HepG2 (cell line): ENCODE data around the gene TRIM28. TPM values are rescaled to one million over a fixed set of nuclear protein-coding genes. Genes with fewer than 3 reads are reported as not detected.

Experiments used
- FOXK1 ChIP-seq: sonication (generic); formaldehyde crosslinking; IDR thresholded peaks from 2 replicates; pipeline ENCODE4 v1.4.0; 2020; ENCODE audit warnings: low read depth, missing genetic modification reagents, borderline replicate concordance
- HOXA7 ChIP-seq: sonication (generic); formaldehyde crosslinking; IDR thresholded peaks from 2 replicates; pipeline ENCODE4 v1.8.1; 2022; ENCODE audit warnings: mild to moderate bottlenecking, missing genetic modification reagents, moderate library complexity
- KAT8 ChIP-seq: IDR thresholded peaks from 2 replicates; pipeline ENCODE4 v1.6.1; 2016; ENCODE audit warnings: missing genetic modification reagents, missing compliant biosample characterization
- PHF21A ChIP-seq: sonication (generic); formaldehyde crosslinking; IDR thresholded peaks from 2 replicates; pipeline ENCODE4 v1.5.0; 2020; ENCODE audit warnings: mild to moderate bottlenecking, missing genetic modification reagents
- POGZ ChIP-seq: sonication (generic); formaldehyde crosslinking; IDR thresholded peaks from 2 replicates; pipeline ENCODE4 v1.4.0; 2020; ENCODE audit warnings: mild to moderate bottlenecking, missing genetic modification reagents
- TCF7L2 ChIP-seq: IDR thresholded peaks from 2 replicates; pipeline ENCODE4 v1.6.1; 2011; ENCODE audit warnings: mild to moderate bottlenecking, low read depth, low read length, moderate library complexity
- ZNF557 ChIP-seq: sonication (generic); formaldehyde crosslinking; IDR thresholded peaks from 2 replicates; pipeline ENCODE4 v1.4.0; 2020; ENCODE audit warnings: missing genetic modification reagents
- polyA plus RNA-seq, 8 experiments: library from polyadenylated mRNA; depleted of rRNA in 3 of 8; stranded (reverse) in 7 of 8; unstranded in 1 of 8; fragments of >200 nt; fragmentation: Illumina TruSeq in 4 of 8; extraction: Trizol in 4 of 8; gene quantifications; 2 replicates each; pipeline versions ENCODE4 v1.2.1 to v1.2.3, GENCODE V29; 2011 to 2016; ENCODE audit warnings: low read depth in 4 of 8, missing spikeins in 1 of 8, mixed read lengths in 1 of 8; ENCODE audit not compliant: insufficient read depth in 1 of 8
- total RNA-seq, 5 experiments: library from RNA; depleted of rRNA; stranded (reverse); fragments of >200 nt; fragmentation: Illumina TruSeq; extraction: Trizol; gene quantifications; 2 replicates each; pipeline ENCODE4 v1.2.3, GENCODE V29; 2016; ENCODE audit warnings: low read depth in 1 of 5
- TF ChIP-seq, protein P1 (sequence below): sonication (generic); formaldehyde crosslinking; conservative IDR thresholded peaks from 2 replicates; pipeline ENCODE4 v1.4.0; 2020; ENCODE audit warnings: mild to moderate bottlenecking, missing genetic modification reagents, moderate library complexity
- TF ChIP-seq, protein P2 (sequence below): sonication (generic); formaldehyde crosslinking; IDR thresholded peaks from 2 replicates; pipeline ENCODE4 v1.4.0; 2020; ENCODE audit warnings: mild to moderate bottlenecking, missing genetic modification reagents
- TF ChIP-seq, protein P3 (sequence below): sonication (generic); formaldehyde crosslinking; IDR thresholded peaks from 2 replicates; pipeline ENCODE4 v1.5.1; 2020; ENCODE audit warnings: mild to moderate bottlenecking, missing genetic modification reagents
- TF ChIP-seq, protein P4 (sequence below): sonication (generic); formaldehyde crosslinking; IDR thresholded peaks from 2 replicates; pipeline ENCODE4 v1.5.1; 2020; ENCODE audit warnings: missing genetic modification reagents, mild to moderate bottlenecking, borderline replicate concordance

Gene TRIM28
- total and polyA plus RNA-seq, 2 of the 13 experiments (the other 11 are each of a cell fraction or from before 2014, with no cell fraction given) = 361 to 439 TPM

DNA sequence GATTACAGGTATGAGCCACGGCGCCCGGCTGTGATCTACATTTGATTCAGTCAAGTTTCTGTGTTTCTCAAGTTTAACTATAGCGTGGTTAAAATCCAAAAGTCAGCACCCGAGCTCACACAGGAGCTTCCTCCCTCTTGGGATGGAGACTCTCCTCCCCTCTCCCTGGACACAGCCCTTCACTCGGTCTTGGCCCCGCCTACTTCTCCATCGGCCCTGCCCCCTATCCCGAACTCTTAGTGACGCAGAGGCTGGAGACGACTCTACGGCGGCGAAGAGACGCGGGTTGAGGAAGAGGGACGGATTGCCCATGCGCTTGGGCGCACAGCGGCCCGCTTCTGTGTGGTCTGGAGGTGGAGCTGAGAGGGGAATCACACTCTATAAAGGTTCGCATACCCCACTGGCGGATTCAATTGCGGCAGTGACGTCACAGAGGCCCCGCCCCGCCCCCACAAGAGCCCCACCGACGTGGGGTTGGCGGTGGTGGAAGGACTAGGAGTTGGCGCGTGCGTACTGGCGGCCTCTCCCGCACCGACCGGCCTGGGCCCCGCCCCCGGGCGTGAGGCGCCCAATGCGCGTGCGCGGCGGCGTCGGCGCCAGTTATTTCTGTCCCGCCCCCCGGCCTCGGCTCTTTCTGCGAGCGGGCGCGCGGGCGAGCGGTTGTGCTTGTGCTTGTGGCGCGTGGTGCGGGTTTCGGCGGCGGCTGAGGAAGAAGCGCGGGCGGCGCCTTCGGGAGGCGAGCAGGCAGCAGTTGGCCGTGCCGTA, at the start of gene TRIM28 (continued):
- TF ChIP-seq, protein P1, sequence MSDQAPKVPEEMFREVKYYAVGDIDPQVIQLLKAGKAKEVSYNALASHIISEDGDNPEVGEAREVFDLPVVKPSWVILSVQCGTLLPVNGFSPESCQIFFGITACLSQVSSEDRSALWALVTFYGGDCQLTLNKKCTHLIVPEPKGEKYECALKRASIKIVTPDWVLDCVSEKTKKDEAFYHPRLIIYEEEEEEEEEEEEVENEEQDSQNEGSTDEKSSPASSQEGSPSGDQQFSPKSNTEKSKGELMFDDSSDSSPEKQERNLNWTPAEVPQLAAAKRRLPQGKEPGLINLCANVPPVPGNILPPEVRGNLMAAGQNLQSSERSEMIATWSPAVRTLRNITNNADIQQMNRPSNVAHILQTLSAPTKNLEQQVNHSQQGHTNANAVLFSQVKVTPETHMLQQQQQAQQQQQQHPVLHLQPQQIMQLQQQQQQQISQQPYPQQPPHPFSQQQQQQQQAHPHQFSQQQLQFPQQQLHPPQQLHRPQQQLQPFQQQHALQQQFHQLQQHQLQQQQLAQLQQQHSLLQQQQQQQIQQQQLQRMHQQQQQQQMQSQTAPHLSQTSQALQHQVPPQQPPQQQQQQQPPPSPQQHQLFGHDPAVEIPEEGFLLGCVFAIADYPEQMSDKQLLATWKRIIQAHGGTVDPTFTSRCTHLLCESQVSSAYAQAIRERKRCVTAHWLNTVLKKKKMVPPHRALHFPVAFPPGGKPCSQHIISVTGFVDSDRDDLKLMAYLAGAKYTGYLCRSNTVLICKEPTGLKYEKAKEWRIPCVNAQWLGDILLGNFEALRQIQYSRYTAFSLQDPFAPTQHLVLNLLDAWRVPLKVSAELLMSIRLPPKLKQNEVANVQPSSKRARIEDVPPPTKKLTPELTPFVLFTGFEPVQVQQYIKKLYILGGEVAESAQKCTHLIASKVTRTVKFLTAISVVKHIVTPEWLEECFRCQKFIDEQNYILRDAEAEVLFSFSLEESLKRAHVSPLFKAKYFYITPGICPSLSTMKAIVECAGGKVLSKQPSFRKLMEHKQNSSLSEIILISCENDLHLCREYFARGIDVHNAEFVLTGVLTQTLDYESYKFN (CRISPR knock-in tag) = peak; percentile 53
- TF ChIP-seq, protein P2, sequence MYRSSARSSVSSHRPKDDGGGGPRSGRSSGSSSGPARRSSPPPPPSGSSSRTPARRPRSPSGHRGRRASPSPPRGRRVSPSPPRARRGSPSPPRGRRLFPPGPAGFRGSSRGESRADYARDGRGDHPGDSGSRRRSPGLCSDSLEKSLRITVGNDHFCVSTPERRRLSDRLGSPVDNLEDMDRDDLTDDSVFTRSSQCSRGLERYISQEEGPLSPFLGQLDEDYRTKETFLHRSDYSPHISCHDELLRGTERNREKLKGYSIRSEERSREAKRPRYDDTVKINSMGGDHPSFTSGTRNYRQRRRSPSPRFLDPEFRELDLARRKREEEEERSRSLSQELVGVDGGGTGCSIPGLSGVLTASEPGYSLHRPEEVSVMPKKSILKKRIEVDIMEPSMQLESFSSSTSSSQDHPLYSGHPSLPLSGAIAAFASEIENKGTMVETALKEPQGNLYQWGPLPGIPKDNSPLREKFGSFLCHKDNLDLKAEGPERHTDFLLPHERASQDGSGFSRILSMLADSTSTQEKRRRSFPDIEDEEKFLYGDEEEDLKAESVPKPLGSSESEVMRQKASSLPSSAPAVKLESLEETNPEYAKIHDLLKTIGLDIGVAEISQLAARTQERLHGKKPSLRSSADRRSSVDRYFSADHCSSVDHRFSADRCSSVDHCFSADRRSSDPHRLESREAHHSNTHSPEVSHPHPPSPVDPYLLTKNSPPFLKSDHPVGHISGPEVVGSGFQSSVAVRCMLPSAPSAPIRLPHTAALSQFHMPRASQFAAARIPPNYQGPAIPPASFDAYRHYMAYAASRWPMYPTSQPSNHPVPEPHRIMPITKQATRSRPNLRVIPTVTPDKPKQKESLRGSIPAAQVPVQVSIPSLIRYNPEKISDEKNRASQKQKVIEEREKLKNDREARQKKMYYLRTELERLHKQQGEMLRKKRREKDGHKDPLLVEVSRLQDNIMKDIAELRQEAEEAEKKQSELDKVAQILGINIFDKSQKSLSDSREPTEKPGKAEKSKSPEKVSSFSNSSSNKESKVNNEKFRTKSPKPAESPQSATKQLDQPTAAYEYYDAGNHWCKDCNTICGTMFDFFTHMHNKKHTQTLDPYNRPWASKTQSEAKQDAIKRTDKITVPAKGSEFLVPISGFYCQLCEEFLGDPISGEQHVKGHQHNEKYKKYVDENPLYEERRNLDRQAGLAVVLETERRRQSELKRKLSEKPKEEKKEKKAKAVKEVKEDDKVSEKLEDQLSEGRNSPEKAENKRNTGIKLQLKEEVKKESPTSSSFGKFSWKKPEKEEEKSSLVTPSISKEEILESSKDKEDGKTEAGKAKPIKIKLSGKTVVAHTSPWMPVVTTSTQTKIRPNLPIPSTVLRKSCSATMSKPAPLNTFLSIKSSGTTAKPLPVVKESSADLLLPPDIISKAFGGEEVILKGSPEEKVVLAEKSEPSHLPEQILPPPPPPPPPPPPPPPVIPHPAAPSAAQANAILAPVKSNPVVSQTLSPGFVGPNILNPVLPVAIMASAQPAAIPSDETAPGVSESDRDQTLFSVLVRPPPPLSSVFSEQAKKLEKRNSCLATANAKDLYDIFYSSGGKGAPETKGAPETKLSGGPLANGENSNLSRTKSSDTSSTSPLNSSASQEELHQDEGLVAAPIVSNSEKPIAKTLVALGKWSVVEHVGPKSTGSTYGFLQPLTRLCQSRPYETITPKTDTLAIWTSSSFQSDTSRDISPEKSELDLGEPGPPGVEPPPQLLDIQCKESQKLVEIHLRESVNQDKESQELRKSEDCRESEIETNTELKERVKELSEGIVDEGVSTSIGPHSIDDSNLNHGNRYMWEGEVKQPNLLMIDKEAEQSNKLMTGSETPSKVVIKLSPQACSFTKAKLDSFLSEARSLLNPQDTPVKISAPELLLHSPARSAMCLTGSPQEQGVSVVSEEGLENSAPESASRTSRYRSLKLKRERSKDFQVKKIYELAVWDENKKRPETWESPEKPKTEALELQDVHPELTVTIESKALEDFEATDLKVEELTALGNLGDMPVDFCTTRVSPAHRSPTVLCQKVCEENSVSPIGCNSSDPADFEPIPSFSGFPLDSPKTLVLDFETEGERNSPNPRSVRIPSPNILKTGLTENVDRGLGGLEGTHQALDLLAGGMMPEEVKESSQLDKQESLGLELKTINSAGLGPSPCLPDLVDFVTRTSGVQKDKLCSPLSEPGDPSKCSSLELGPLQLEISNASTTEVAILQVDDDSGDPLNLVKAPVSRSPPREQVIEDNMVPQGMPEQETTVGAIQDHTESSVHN (CRISPR knock-in tag) = no peak
- TF ChIP-seq, protein P3, sequence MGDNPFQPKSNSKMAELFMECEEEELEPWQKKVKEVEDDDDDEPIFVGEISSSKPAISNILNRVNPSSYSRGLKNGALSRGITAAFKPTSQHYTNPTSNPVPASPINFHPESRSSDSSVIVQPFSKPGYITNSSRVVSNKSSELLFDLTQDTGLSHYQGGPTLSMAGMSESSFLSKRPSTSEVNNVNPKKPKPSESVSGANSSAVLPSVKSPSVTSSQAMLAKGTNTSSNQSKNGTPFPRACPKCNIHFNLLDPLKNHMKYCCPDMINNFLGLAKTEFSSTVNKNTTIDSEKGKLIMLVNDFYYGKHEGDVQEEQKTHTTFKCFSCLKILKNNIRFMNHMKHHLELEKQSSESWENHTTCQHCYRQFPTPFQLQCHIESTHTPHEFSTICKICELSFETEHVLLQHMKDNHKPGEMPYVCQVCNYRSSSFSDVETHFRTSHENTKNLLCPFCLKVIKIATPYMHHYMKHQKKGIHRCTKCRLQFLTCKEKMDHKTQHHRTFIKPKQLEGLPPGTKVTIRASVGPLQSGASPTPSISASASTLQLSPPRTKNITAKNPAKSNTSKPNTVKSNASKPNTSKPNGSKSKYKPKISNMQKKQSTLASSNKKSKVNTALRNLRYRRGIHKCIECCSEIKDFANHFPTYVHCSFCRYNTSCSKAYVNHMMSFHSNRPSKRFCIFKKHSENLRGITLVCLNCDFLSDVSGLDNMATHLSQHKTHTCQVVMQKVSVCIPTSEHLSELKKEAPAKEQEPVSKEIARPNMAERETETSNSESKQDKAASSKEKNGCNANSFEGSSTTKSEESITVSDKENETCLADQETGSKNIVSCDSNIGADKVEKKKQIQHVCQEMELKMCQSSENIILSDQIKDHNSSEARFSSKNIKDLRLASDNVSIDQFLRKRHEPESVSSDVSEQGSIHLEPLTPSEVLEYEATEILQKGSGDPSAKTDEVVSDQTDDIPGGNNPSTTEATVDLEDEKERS = no peak
- 0 out of 2 replicates have a peak, but pooled peaks have one; percentile 6 for TF ChIP-seq POGZ (CRISPR knock-in tag)
- TF ChIP-seq HOXA7 (CRISPR knock-in tag) = no peak
- TF ChIP-seq, protein P4, sequence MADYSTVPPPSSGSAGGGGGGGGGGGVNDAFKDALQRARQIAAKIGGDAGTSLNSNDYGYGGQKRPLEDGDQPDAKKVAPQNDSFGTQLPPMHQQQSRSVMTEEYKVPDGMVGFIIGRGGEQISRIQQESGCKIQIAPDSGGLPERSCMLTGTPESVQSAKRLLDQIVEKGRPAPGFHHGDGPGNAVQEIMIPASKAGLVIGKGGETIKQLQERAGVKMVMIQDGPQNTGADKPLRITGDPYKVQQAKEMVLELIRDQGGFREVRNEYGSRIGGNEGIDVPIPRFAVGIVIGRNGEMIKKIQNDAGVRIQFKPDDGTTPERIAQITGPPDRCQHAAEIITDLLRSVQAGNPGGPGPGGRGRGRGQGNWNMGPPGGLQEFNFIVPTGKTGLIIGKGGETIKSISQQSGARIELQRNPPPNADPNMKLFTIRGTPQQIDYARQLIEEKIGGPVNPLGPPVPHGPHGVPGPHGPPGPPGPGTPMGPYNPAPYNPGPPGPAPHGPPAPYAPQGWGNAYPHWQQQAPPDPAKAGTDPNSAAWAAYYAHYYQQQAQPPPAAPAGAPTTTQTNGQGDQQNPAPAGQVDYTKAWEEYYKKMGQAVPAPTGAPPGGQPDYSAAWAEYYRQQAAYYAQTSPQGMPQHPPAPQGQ (CRISPR knock-in tag) = no peak
- no peak for TF ChIP-seq FOXK1
- TF ChIP-seq ZNF557 (CRISPR knock-in tag) = 0 out of 2 replicates have a peak, but pooled peaks have one; percentile 74
- TF ChIP-seq PHF21A (CRISPR knock-in tag) = 0 out of 2 replicates have a peak, but pooled peaks have one; percentile 47
- no peak for TF ChIP-seq TCF7L2
- peak; percentile 83 for TF ChIP-seq KAT8 (CRISPR knock-in tag)
